Esophagus squamous epithelium (tissue), 5 donors: ENCODE measurements around the gene GSPT1. TPM values are rescaled to one million over a fixed set of nuclear protein-coding genes. Genes with fewer than 3 reads are reported as not detected.
"Not testable (repeated sequence)": the region's sequence is repeated elsewhere in the genome, so short reads cannot be mapped to it uniquely, and the experiment has no call there.

ENCODE experiments used
- DNase-seq: peaks from one replicate; lab custom pipeline; 2025; lab: John Stamatoyannopoulos, UW
- H3K27ac ChIP-seq, 4 donors: fragments of 200-600 bp; sonication (generic); one replicate each; pipeline ENCODE4 v1.5.1; 2016 to 2019; ENCODE audit warnings: mild to moderate bottlenecking in 1 of 4
- H3K27me3 ChIP-seq, 4 donors: fragments of 200-600 bp; sonication (generic); 1 replicate in 3 of 4; 2 replicates in 1 of 4; pipeline versions ENCODE4 v1.5.1 to v1.6.0; 2017 to 2021; ENCODE audit warnings: antibody characterized with exemption in 1 of 4
- H3K36me3 ChIP-seq, 3 donors: fragments of 200-600 bp; sonication (generic); one replicate each; pipeline ENCODE4 v1.5.1; 2016 to 2019
- H3K4me1 ChIP-seq, 3 donors: fragments of 200-600 bp; sonication (generic); one replicate each; pipeline ENCODE4 v1.5.1; 2017 to 2019
- H3K4me3 ChIP-seq, 4 donors: fragments of 200-600 bp; sonication (generic); 1 replicate in 3 of 4; 2 replicates in 1 of 4; pipeline ENCODE4 v1.5.1; 2016 to 2019; ENCODE audit warnings: mild to moderate bottlenecking in 2 of 4, moderate library complexity in 1 of 4
- H3K9me3 ChIP-seq, 3 donors: fragments of 200-600 bp; sonication (generic); one replicate each; pipeline ENCODE4 v1.5.1; 2016 to 2019
- POLR2A ChIP-seq, 4 donors: fragments of 450-650 bp; IDR thresholded peaks; one replicate each; pipeline ENCODE4 v1.6.1; 2017; ENCODE audit warnings: antibody characterized with exemption in 4 of 4, mild to moderate bottlenecking in 4 of 4, moderate library complexity in 3 of 4
- WGBS, 2 donors: methylation state at CpG; one replicate each; pipeline ENCODE4 v1.1.5; 2018; 5-methylcytosine and 5-hydroxymethylcytosine counted together
- intact Hi-C: fragments of 100-400 bp; cut with DNase I; formaldehyde crosslinking; loops from one replicate; pipeline ENCODE4 v1.15.0; 2022
- total RNA-seq, 4 donors: library from RNA; depleted of rRNA; stranded (reverse); fragments of >200 nt; gene quantifications; one replicate each; pipeline ENCODE4 v1.1.0, GENCODE V29; 2016
- TF ChIP-seq, protein P1 (sequence below), 6 experiments: fragments of 450-650 bp in 4 of 6; fragments of 200-600 bp in 2 of 6; sonication (generic) in 2 of 6; IDR thresholded peaks; one replicate each; pipeline ENCODE4 v1.5.1; 2016 to 2019; ENCODE audit warnings: antibody characterized with exemption in 6 of 6, mild to moderate bottlenecking in 4 of 6, moderate library complexity in 4 of 6
- donor health status: DM: yes; HTN: yes; CAD: no.

The GSPT1 gene
- total RNA-seq, 4 donors from 2014 or later, result 55.5 to 99.0 (median 78.2) TPM

DNA sequence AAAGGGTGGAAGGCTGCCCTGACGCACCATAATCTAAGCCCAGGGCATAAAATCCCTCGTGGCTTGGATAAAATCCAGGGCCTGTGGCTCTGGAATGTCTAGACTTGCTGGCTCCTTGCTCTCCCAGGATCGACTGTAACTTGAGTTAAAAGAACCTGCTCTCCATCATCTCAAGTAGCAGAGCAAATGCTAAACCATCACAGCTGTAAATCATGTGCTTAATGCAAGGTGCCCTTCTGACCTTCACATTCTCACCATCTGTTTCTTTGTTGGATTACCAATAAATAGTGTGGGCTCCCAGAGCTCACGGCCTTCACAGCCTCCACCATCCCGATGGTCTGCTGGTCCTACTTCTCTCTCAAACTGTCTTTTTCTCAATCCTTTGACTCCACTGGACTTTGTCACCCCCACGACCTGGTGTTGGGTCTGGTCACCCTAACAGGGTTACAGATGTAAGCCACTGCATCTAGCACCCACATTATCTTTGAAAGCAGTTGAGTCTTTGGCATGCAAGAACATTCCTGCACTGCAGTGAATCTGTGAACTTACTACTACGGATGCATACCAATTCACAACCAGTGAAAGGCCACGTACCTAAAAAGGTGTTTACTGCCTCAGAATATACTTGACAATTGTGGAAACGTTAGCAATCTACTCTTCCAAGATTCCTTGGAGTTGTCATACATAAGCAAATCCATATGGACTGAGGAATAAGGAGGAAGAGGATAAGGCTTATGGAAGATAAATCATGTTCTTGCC lies 79.7 kb downstream of the GSPT1 start:
- Histone ChIP-seq H3K4me3 (no peak overlapping the region), H3K27ac (no peak overlapping the region), H3K36me3 (peaks cover 27 to 59% (median 38%) of the 10 kb centered on the region in 3 donors), H3K9me3 (no peaks in the 10 kb centered on the region), H3K4me1 (peaks cover 3 to 12% (median 5%) of the 10 kb centered on the region in 3 donors), H3K27me3 (no peaks in the 10 kb centered on the region)
- intact Hi-C loops, result no loop called here
- WGBS, 2 donors, result 39 to 75% methylated on average over 8 to 9 of the region's 9 CpGs
- TF ChIP-seq, protein P1, sequence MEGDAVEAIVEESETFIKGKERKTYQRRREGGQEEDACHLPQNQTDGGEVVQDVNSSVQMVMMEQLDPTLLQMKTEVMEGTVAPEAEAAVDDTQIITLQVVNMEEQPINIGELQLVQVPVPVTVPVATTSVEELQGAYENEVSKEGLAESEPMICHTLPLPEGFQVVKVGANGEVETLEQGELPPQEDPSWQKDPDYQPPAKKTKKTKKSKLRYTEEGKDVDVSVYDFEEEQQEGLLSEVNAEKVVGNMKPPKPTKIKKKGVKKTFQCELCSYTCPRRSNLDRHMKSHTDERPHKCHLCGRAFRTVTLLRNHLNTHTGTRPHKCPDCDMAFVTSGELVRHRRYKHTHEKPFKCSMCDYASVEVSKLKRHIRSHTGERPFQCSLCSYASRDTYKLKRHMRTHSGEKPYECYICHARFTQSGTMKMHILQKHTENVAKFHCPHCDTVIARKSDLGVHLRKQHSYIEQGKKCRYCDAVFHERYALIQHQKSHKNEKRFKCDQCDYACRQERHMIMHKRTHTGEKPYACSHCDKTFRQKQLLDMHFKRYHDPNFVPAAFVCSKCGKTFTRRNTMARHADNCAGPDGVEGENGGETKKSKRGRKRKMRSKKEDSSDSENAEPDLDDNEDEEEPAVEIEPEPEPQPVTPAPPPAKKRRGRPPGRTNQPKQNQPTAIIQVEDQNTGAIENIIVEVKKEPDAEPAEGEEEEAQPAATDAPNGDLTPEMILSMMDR (IDR thresholded peaks at IDR 0.05), result no peak
- no peak for TF ChIP-seq POLR2A (IDR thresholded peaks at IDR 0.05)
- no peak for DNase-seq

DNA sequence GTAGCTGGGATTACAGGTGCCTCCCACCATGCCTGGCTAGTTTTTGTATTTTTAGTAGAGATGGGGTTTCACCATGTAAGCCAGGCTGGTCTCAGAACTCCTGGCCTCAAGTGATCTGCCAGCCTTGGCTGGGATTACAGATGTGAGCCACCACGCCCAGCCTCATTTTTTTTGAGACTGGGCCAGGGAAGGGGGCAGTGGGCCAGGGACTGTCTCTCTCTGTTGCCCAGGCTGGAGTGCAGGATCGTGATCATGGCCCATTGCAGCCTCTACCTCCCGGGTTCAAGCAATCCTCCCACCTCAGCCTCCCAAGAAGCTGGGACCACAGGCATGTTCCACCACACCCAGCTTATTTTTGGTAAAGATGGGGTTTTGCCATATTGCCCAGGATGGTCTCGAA lies 80.4 kb downstream of the GSPT1 start:
- Histone ChIP-seq H3K4me1 (peaks cover 3 to 12% (median 5%) of the 10 kb centered on the region in 3 donors), H3K4me3 (no peak overlapping the region), H3K36me3 (peaks cover 20 to 51% (median 30%) of the 10 kb centered on the region in 3 donors), H3K27me3 (no peaks in the 10 kb centered on the region), H3K9me3 (no peaks in the 10 kb centered on the region), H3K27ac (no peak overlapping the region)
- no peak for TF ChIP-seq POLR2A (IDR thresholded peaks at IDR 0.05)
- TF ChIP-seq, protein P1 (IDR thresholded peaks at IDR 0.05), result no peak
- WGBS, 2 donors, result 60 to 76% methylated on average over 3 to 4 of the region's 4 CpGs
- intact Hi-C loops, result no loop called here
- no peak for DNase-seq

DNA sequence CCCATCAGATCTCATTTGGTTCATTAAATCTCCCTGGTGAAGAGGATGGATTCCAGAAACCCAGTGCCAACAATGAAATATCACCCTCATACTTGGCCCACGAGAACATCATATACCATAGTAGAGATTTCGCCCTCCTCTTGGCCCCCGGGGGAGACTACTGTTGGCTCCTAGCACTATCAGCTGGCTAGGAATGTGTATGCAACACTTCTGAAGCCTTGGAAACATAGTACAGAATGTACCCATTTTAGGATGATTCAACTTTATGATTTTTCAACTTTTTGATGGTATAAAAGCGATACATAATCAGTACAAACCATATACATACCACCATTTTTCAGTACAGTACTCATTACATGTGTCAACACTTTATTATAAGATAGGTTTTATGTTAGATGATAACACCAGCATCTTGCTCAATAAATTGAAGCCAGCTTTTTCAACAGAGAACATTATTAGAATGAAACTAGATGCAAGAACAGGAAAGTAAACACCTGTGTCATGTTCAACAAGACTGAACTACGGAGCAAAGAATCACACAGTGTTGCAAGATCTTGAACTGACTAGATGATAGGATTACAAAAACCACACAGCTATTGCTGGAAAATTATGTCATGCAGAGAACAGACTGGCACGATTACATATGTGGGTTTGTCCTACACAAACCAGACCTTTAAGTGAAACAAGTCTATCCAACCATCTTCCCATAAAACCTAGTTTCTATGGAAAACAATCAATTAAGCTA lies 81.6 kb downstream of the GSPT1 start:
- DNase-seq, result no peak
- TF ChIP-seq POLR2A (IDR thresholded peaks at IDR 0.05), result no peak
- TF ChIP-seq, protein P1 (IDR thresholded peaks at IDR 0.05), result no peak
- H3K9me3 ChIP-seq, result no peaks in the 10 kb centered on the region
- no peak overlapping the region for H3K27ac ChIP-seq
- WGBS, 2 donors, result 55 to 62% methylated on average over 6 of the region's 6 CpGs
- H3K27me3 ChIP-seq, result no peaks in the 10 kb centered on the region
- peaks cover 3 to 12% (median 5%) of the 10 kb centered on the region in 3 donors for H3K4me1 ChIP-seq
- peaks cover 18 to 39% (median 19%) of the 10 kb centered on the region in 3 donors for H3K36me3 ChIP-seq
- H3K4me3 ChIP-seq, result no peak overlapping the region
- intact Hi-C loops, result no loop called here

DNA sequence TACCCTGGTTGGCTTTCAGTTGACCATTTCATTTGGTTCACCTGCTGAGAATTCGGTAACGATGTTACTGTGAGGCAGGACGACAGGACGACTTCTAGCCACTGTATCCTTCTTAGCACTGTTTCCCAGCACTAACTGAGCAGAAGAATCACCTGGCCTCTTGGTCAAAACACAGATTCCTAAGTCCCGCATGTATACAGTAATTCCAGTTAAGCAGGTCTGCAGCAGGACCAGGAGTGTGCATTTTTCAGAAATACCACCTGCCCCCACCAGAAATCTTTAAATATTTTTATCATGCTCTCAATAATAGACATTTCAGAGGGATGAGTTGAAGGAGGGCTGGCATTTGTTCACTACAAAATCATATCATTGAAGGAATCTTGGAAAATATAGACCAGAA lies 87.1 kb downstream of the GSPT1 start:
- H3K27me3 ChIP-seq, result no peaks in the 10 kb centered on the region
- no peak overlapping the region for H3K27ac ChIP-seq
- no peaks in the 10 kb centered on the region for H3K36me3 ChIP-seq
- intact Hi-C loops, result no loop called here
- DNase-seq, result no peak
- no peak overlapping the region for H3K4me3 ChIP-seq
- WGBS, 2 donors, result 72 to 78% methylated on average over 5 of the region's 5 CpGs
- TF ChIP-seq POLR2A (IDR thresholded peaks at IDR 0.05), result no peak
- H3K9me3 ChIP-seq, result no peaks in the 10 kb centered on the region
- peaks cover 0 to 5% (median 0%) of the 10 kb centered on the region in 3 donors for H3K4me1 ChIP-seq

DNA sequence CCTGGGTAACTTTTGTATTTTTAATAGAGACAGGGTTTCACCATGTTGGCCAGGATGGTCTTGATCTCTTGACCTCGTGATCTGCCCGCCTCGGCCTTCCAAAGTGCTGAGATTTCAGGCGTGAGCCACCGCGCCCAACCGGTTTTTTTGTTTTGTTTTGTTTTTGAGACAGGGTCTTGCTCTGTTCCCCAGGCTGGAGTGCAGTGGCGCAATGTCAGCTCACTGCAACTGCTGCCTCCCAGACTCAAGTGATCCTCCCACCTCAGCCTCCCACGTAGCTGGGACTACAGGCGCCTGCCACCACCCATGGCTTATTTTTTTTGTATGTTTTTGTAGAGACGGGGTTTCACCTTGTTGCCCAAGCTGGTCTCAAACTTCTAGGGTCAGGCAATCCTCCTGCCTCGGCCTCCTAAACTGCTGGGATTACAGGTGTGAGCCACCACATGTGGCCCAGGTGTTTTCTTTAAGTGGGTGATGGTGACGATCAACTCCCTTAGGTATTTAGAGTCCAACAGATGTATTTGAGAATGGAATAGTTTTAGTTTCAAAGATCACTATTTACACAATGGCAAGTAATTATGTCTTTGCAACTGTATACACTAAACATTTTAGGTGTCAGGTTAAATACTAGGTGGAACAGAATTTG lies 90.1 kb downstream of the GSPT1 start:
- H3K4me3 ChIP-seq, H3K27me3 ChIP-seq, DNase-seq, intact Hi-C loops, H3K27ac ChIP-seq, H3K36me3 ChIP-seq, H3K4me1 ChIP-seq, H3K9me3 ChIP-seq: not testable (repeated sequence)
- 90 to 92% methylated on average over 13 of the region's 13 CpGs for WGBS, 2 donors
